NT2/D1 (cell line): Measurements from ENCODE around the gene C1orf116.

ENCODE experiments used
- DNase-seq: peaks from one replicate; pipeline ENCODE4 v3.0.0-alpha.2; 2011; ENCODE audit warnings: low read depth, low spot score
- H3K27me3 ChIP-seq: 2 replicates; pipeline ENCODE4 v1.6.0; 2011; ENCODE audit warnings: mild to moderate bottlenecking; ENCODE audit not compliant: insufficient read length, insufficient read depth
- H3K36me3 ChIP-seq: 2 replicates; pipeline ENCODE4 v1.6.1; 2011; ENCODE audit warnings: mild to moderate bottlenecking, low read length, mixed read lengths; ENCODE audit not compliant: insufficient read depth, insufficient read length
- H3K4me1 ChIP-seq: 2 replicates; pipeline ENCODE4 v1.5.1; 2011; ENCODE audit not compliant: insufficient read depth, insufficient read length
- H3K4me3 ChIP-seq: 2 replicates; pipeline ENCODE4 v1.5.1; 2011; ENCODE audit warnings: low read depth; ENCODE audit not compliant: insufficient read length
- H3K9ac ChIP-seq: 2 replicates; pipeline ENCODE4 v1.6.0; 2011; ENCODE audit warnings: low read depth; ENCODE audit not compliant: insufficient read length
- H3K9me3 ChIP-seq: 2 replicates; pipeline ENCODE4 v1.5.1; 2011; ENCODE audit warnings: mild to moderate bottlenecking, low read length; ENCODE audit not compliant: insufficient read depth
- SUZ12 ChIP-seq: IDR thresholded peaks from 2 replicates; pipeline ENCODE4 v1.6.1; 2011; ENCODE audit not compliant: insufficient read length, insufficient read depth; ENCODE audit errors: extremely low read depth
- YY1 ChIP-seq: IDR thresholded peaks from 2 replicates; pipeline ENCODE4 v1.6.1; 2011; ENCODE audit not compliant: insufficient read length, insufficient read depth
- ZNF274 ChIP-seq: IDR thresholded peaks from 2 replicates; pipeline ENCODE4 v1.6.1; 2011; ENCODE audit warnings: mild to moderate bottlenecking, low read depth, low read length

C1orf116 gene

DNA sequence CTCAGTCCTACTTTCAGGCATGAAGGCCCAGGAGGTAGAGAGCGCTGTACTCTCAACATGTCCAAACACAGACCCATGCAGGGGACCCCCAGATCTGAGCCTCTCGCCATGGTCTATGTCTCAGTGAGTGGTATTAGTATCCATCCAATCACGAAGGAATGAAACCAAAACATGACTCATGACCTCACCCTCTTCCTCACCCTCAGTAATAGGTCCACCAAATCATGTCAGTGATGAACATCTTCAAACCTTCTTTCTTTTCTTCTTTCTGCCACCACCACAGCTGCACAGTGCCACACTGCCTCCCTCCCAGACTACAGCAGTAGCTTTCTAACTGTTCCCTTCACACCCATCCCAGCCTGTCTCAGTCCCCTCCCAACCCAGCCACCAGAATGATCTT is 16.8 kb downstream of the C1orf116 start:
- Histone ChIP-seq H3K9ac (no peak overlapping the region), H3K4me3 (no peak overlapping the region), H3K4me1 (no peaks in the 10 kb centered on the region), H3K27me3 (no peaks in the 10 kb centered on the region), H3K36me3 (no peaks in the 10 kb centered on the region), H3K9me3 (no peaks in the 10 kb centered on the region)
- TF ChIP-seq ZNF274 (no peak), YY1 (no peak), SUZ12 (no peak)
- DNase-seq: no peak

DNA sequence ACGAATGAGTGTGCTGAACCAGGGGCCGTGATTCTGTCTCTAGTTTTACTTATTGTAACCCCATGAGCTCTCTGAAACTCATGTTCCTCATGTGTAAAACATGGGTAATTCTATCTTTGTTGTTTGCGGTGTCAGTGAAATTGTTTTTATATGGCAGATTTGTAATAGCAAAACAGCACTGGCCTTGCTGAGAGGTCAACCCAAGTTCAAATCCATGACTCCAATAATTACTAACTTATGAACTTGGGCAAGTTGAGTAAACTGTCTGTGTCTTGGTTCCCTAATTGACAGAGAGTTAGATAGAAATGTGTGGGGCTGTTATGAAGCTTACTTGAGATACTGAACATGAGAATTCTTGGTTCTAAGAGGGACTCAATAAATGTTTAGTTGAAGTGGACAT is 17.8 kb downstream of the C1orf116 start:
- H3K4me3 ChIP-seq: no peak overlapping the region
- TF ChIP-seq YY1: no peak
- no peak for TF ChIP-seq SUZ12
- no peak for TF ChIP-seq ZNF274
- H3K36me3 ChIP-seq: no peaks in the 10 kb centered on the region
- H3K27me3 ChIP-seq: no peaks in the 10 kb centered on the region
- H3K9ac ChIP-seq: no peak overlapping the region
- H3K4me1 ChIP-seq: no peaks in the 10 kb centered on the region
- H3K9me3 ChIP-seq: no peaks in the 10 kb centered on the region
- no peak for DNase-seq

DNA sequence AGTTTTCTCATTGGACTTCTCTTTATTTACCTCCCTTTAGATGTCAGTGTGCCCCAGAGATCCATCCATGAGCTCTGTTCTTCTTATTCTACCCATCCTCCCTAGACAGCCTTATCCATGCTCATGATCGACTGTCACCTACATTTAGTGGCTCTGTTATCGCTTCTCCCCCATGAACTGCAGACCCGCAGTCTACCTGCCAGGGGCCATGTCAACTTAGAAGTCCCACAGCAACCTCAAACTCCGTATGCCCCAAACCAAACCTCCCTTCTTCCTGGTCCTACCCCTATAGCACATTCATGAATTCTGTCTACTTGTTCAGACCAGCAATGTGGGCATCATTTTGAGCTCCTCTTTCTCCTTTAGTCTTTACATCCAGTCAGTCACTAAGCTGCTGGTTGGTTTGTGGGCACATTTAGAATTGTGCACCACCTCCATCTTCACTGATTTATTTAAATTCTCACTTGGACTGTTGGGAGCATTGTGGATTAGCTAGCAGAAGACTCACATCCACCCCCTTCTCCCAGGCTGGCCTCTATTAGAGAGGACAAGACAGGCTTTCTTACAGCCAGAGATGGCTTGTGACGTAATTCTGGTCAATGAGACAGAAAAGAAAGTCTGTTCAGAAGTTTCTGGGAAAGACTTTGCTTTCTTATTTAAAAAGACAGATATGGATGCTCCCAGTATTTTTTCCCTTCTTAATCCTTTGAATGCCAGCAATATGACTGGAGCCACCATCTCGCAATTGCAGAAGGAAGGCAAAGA is 19.1 kb downstream of the C1orf116 start:
- H3K9ac ChIP-seq: no peak overlapping the region
- DNase-seq: no peak
- TF ChIP-seq YY1 (no peak), SUZ12 (no peak), ZNF274 (no peak)
- H3K4me3 ChIP-seq: no peak overlapping the region
- no peaks in the 10 kb centered on the region for H3K27me3 ChIP-seq
- no peaks in the 10 kb centered on the region for H3K36me3 ChIP-seq
- no peaks in the 10 kb centered on the region for H3K9me3 ChIP-seq
- H3K4me1 ChIP-seq: no peaks in the 10 kb centered on the region

DNA sequence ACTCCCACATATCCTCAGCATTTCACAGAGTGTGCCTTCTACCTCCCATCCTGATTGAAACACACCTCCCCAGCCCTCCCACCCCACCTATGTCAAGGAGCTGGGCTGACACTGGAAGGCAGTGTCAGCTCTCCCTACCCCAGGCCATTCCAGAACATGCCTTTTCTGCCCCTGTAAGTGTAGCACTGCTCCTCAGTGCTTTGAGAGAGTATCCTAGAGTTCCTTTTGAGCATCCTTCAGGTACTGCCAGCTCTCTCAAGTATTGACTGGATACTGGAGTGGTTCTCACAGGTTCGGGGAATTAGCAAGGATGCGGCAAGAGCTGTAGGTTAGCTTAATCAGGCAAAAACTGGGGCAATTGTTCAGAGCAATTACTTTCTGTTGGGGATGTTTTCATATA is 21.8 kb downstream of the C1orf116 start:
- H3K4me3 ChIP-seq: no peak overlapping the region
- no peaks in the 10 kb centered on the region for H3K9me3 ChIP-seq
- no peaks in the 10 kb centered on the region for H3K4me1 ChIP-seq
- DNase-seq: no peak
- no peaks in the 10 kb centered on the region for H3K27me3 ChIP-seq
- no peaks in the 10 kb centered on the region for H3K36me3 ChIP-seq
- H3K9ac ChIP-seq: no peak overlapping the region
- TF ChIP-seq YY1: no peak
- no peak for TF ChIP-seq ZNF274

DNA sequence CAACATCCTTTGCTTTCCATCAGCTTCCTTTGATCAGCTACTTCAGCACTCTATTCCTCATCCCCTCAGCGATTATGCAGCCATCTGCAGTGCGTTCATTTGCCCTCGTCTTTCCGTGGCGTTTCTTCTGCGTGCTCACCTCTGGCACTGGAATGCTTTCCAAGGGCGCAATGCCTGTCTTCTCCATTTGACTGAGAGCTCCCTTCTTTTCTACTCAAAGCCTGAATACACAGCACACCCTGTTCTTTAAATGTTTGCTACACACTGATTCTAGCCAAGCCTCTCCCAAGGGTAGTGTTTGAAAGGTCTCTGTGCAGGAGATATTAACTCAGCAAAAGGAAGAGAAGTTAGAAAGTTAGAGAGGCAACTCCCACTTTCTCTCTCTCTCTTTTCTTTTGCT is 22.6 kb downstream of the C1orf116 start:
- Histone ChIP-seq H3K9ac (no peak overlapping the region), H3K9me3 (no peaks in the 10 kb centered on the region), H3K4me1 (no peaks in the 10 kb centered on the region), H3K36me3 (no peaks in the 10 kb centered on the region), H3K27me3 (no peaks in the 10 kb centered on the region), H3K4me3 (no peak overlapping the region)
- no peak for TF ChIP-seq SUZ12
- no peak for TF ChIP-seq ZNF274
- TF ChIP-seq YY1: no peak
- DNase-seq: no peak

DNA sequence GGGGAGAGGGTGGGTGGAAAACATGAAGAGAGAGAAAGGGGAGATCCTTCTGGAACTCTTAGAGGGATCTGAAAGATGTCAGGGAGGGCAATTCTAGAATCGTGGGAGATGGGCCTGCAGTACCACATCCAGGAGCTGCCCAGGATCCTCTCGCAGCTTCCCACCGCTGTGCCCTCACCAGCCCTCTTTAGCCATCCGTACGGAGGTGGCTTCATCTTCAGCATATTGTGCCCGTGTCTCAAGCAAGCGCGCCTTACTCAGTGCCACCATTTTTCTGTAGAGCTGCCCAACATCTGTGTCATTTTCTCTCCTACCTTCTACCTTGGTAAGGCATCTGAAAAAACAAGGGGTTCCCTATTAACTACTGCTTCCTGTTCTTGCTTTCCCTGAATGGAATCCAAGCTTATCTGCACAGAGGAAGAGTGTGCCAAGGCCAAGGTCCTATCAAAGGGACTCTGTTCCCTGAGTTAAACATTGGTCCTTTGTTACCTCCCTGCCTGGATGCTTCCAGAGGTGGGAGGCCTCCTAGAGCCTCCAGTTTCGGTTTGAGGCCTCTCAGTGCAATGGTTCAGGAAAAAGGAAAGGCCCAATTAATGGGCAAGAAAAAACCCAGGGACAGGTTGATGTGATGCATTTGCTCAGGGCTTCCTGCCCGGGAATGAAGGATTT is 23.2 kb downstream of the C1orf116 start:
- DNase-seq: no peak
- Histone ChIP-seq H3K4me1 (no peaks in the 10 kb centered on the region), H3K27me3 (no peaks in the 10 kb centered on the region), H3K36me3 (no peaks in the 10 kb centered on the region), H3K4me3 (no peak overlapping the region), H3K9ac (no peak overlapping the region), H3K9me3 (no peaks in the 10 kb centered on the region)
- no peak for TF ChIP-seq SUZ12
- TF ChIP-seq ZNF274: no peak
- no peak for TF ChIP-seq YY1

DNA sequence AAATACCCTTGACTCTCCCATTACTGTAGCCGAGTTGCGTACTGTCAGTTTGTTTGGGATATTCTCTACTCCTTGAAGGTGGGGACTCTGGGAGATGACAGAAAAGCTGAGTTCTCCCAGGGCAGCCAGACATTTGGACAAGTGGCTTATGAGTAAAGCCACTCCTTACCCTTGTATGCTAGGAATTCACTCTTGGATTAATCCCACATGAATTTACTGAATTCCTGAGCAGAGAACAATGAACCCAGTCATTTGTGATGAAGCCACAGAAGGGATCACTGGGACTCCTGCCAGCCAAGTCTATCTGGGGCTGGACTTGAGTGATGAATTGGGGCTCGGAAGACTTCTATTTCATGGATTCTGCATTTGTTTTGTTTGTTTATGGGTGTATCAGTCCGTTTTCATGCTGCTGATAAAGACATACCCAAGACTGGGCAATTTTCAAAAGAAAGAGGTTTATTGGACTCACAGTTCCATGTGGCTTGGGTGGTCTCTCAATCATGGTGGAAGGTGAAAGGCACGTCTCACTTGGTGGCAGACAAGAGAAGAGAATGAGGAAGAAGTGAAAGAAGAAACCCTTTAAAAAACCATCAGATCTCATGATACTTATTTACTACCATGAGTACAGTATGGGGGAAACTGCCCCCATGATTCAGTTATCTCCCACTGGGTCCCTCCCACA is 25.1 kb downstream of the C1orf116 start:
- Histone ChIP-seq H3K9me3 (no peaks in the 10 kb centered on the region), H3K27me3 (no peaks in the 10 kb centered on the region), H3K4me1 (peaks cover 2% of the 10 kb centered on the region), H3K4me3 (no peak overlapping the region), H3K36me3 (no peaks in the 10 kb centered on the region), H3K9ac (no peak overlapping the region)
- TF ChIP-seq ZNF274 (no peak), YY1 (no peak), SUZ12 (no peak)
- DNase-seq: peak; percentile 18
